Hypothalamus (tissue), 51 donors: ENCODE results near the gene RIT2.

Experiments
- DNase-seq, 51 donors: peaks; one replicate each; lab custom pipeline; 2025; lab: John Stamatoyannopoulos, UW

RIT2 gene

DNA sequence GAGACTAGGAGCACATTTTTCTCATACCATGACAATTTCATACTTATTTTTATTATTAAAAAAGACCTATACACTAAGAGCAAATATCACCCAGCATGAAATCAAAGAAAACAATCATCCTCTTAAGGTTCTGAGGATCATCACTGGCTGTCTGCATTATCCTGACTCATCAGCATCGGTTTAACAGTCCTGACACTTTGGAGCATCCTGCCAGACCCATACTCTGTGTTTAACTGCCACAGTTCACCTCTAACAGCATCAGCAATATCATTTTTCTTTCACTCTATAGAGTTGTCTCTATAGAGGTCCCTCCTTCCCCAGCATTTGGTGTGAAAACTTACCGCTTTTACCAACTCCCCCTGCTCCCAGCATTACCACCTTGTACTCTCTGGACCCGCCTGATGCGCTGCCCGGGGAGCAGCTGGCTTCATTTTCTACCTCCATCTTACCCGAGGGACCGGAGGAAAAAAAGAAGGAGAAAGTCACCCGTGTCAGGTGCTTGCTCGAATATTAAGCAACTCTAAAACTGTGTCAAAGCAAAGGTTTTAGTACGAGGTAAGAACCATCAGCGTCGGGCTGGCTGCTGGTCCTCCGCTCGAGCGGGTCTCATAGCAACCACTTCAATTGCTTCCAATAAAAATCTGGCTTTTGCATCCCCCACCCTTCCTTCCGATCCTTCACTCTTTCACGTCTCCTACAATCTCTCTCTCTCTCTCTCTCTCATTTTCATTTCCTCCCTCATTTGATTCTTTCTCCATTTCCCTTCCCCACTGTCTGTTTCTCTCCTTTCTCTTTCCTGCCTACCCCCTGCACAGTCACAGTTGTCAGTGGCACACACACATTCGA lies at the start of gene RIT2:
TSS of gene RIT2 (minus strand) at position 610 of the 846 bp plus-strand sequence.
- DNase-seq, result peak in 12 of 51 donors; percentile 1 to 65 (median 14)

DNA sequence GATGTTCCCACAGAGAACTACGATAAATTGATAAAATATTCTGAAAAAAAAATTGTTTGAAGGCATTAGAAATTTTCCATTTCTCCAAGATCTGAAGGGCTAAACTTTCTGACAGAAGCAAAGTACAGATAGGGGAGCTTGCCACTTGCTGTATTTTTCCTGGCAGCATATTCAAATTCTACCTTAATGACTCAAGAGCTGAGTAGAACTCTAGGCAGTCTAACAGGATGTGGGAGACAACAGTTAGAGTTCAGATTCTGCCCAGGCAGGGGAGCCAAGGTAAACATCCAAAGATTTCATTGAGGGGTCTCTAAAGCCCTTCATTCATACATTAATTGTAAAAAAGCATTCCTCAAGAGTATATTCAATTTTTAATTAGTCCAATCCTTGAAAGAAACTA lies 46.0 kb upstream of the RIT2 start:
- no peak for DNase-seq

DNA sequence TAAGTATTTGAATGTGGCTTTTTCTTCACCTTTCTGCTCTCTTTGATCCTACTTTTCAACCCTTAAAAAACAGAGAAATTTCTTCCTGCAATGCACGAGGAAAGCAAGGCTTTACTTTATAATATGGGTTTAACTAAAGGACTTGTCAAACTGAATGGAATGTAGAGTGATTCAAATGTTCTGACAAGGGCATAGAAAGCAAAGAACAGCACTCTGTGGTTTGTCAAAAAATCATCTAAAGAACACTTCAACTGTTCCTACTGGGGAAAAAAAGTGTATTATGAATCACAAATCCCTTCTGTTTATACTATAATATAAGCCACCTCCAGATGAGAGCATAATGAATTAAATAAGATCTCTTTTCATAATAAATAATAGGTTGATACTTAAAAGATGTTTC lies 45.0 kb upstream of the RIT2 start:
- DNase-seq, result no peak

DNA sequence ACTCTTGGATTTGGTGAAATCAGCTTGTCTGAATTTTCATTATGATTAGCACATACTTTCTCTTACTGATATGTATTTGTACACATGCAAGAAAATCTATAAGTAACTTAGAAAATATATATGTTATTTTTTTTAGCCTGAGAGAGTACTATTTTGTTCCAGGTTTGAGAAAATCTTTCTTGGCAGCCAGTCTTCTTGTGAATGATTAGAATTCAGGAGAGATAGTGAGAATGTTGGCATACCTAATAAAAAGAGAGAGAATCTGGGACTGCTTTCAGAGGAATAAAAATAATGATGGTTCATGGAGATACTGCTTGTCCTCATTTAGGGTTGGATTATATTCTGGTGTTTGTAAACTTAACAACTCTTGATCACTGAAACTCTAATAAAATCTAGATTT lies 44.4 kb upstream of the RIT2 start:
- DNase-seq, result no peak

DNA sequence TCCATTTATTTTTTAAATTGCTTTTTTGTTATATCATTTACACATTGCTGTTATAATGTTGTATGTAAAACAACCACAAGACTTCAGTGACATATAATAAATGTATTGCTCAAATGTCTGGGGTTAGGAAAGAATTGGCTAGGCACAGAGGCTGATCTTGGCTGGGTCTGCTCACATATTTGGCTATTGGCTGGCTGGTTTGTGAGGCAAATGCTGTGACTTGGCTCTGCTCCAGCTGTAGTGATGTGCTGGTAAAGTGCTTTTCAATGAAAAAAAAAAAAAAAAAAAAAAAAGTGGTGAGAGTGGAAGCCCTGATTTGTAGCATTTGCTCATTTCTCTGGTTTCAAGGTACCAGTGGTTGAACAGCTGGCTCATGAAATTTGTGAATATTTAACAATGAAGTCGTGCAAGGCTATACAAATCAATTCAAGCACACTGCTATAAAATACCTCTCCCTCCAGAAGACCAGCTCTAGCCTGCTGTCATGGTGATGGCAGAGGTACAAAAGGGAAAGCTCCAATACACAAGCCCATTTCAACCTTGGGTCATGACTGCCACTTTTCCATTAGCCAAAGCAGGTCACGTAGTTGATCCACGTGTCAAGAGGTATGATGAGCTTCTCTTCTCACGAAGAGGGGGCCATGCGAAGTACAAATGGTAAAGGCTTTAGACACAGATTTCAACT lies 43.7 kb upstream of the RIT2 start:
- peak in 7 of 51 donors; percentile 1 to 12 (median 2) for DNase-seq

DNA sequence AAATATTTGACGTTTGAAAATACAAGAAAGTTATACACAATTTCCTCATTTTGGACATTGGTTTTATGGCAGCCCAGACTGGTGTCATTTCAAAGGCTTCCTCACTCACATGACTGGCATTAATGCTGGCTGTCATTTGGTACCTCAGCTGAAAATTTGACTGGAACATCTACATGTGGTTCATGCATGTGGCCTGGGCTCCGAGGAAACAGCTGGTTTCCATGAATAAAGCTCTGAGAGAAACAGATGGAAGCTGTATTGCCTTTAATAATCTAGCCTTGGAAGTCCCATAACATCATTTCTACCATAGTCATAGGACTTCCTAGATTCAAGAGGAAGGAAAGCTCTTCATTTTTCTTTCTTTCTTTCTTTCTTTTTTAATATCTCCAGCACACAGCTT lies 42.9 kb upstream of the RIT2 start:
- no peak for DNase-seq

DNA sequence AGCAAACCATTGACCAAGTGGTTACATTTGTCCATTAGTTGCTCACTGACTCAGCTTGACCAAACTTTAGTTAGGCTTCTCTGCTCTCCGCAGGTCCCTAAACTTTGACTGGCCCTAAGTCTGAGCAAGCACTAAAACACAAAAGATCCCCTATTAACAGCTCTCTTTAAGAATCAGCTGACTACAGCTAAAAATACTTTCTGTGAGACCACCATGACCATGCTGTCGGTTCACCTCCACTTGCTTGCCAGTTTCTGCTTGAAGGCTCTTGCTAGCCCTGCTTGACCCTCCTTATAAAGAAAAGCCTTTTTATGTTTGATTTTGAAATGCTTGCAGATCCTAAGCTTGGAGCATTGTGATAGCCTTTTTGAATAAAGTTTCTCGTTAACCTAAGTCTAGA lies 40.4 kb upstream of the RIT2 start:
- DNase-seq, result no peak

DNA sequence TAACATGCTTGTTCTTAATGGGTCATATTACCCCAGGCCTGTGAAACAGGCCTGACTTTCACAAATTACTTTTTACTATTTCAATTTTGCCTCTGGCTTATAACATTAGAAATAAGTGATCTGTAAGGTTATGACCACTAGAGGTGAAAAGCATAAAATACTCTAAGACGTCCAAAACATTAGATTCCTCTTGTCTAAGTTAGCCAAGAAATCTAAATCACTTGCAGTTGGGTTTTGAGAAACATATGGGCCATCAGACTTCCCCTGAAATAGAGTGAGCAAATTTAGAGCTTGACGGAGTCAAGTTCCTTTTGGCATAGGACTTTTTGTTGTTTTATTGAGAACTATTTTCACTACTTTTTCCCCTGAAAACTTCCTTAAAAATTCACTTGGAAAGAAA lies 32.7 kb upstream of the RIT2 start:
- DNase-seq, result no peak

DNA sequence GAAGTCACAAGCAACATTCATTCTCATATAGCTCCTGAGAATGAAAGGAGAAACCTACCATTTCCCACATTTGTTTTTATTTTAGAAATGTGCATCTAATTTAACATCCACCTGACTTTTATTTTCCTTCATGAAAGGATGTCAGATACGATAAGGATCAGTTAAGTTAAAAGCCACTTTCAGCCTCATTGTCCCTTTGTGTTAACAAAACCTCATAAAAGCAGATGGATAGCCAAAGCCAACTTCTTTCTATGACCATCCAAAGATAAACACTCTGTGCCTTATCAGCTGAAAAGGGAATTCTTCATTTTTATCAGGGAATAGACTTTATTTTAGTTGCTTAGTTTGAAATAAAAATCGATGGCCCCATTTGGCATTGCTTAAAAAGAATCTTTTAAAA lies 25.7 kb upstream of the RIT2 start:
- DNase-seq, result no peak

DNA sequence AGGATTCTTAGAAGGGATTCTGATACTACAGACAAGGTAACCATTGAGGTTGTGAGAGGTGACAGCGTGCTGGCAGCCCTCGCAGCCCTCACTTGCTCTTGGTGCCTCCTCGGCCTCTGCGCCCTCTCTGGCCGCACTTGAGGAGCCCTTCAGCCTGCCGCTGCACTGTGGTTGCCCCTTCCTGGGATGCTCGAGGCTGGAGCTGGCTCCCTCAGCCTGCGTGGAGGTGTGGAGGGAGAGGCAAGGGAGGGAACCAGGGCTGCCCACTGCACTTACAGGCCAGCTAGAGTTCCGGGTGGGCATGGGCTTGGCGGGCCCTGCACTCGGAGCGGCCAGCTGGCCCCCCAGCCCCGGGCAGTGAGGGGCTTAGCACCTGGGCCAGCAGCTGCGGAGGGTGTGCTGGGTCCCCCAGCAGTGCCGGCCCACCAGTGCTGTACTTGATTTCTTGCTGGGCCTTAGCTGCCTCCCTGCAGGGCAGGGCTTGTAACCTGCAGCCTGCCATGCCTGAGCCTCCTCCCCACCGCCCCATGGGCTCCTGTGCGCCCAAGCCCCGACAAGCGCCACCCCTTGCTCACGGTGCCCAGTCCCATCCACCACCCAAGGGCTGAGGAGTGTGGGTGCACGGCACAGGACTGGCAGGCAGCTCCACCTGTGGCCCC lies 23.9 kb upstream of the RIT2 start:
- DNase-seq, result no peak

DNA sequence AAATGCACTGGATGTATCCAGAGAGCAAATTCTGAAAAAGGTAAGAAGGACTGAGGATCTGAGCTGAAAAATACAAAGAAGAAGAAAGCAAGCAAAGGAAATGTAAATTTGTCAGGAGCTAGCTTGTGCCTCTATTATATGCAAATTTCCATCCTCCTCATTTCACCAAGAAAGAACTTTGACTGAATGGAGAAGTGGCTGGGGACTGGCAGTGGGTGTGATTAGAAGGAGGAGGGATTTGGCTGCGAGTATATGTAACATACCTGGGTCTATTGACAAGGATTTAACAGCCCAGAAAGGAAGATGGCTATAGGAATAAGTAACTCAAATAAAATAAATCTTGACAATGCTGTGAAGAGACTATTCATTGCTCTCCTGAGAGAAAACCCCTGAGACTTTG lies 19.4 kb upstream of the RIT2 start:
- no peak for DNase-seq

DNA sequence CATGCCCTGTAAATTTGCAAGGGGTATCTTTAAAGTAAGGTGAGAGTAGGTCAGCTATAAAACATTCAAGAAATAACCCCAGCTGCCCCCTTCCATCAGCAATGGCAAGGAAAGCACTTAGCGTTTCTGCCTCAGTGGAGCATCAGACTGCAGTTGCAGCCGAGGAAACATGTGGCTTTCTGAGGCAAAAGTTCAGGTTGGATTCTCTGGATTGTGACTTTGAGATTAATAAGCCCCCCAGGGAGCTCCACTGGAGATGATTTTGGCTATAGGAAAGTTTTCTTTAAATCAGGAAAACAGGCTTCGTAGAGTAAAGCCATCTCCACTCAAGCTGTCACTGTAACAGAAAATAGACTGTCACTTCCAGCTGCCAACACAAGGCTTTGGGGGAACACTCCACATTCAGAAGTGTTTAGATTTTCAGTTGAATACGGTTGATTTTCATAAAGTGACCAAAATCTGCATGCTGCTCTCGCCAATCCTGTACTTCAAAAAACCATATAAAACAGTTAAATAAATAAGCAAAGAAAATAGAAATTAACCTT lies 15.3 kb upstream of the RIT2 start:
- DNase-seq, result no peak

DNA sequence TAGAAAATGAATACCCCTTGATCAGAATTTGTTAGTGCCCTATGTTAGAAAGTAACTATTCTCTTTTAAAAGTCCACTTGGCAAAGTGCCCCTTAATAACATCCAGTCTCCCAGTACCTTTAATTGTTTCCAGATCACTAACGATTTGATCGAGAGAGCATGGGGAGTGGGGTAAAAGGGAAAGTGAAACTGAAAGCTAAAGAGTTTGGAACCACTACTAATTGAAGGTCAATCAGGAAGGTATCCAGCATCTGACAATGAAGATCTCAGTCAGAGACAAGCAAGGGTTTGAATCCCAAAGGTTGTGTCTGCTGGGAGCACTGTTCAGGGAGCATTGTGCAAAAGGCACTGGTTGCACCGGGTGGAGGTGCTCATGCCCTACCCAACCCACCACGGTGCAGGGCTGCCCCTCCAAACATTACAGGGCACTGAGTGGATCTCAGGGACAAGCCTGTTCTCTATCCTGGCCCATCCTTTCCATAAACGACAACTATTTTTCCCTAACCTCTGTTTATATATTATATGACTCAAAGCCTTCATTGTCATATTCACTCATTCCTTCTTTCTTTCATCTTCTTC lies 14.6 kb upstream of the RIT2 start:
- DNase-seq, result no peak

DNA sequence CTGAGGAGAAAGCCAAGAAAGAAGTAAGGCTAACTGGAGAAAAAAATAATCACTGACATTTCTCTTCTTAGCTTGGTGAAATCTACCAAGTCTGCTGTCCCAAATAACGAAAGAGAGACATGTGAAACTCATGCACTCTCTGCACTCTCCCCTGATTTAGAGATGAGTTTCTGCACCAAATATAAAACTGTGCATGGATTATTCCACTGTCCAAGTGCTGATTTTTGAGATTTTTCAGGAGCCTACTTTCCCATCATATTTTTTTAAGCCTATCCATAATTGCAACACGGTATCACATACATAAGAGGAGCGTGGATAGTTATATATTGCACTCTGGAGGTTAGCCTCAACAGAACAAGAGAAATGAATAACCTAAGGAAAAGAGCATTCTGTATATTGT lies 10.0 kb upstream of the RIT2 start:
- no peak for DNase-seq

DNA sequence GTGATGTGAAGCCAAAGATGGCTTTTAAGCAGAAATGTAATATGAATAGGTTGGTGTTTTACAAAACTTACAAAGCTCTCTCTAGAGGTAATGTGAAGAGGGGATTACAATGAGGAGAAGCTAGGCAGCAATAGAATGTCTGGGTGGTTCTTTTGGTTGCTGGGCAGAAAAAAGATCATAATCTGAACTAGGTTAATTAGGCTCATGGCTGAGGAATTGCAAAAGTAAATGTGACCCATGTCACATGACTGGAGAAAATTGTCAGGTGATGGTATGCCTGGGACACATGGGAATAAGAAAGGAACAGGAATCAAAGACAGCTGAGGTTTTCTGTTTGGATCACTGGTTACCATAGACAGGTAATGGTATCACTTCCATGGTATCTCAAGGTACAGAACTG lies 7.5 kb upstream of the RIT2 start:
- DNase-seq, result no peak

DNA sequence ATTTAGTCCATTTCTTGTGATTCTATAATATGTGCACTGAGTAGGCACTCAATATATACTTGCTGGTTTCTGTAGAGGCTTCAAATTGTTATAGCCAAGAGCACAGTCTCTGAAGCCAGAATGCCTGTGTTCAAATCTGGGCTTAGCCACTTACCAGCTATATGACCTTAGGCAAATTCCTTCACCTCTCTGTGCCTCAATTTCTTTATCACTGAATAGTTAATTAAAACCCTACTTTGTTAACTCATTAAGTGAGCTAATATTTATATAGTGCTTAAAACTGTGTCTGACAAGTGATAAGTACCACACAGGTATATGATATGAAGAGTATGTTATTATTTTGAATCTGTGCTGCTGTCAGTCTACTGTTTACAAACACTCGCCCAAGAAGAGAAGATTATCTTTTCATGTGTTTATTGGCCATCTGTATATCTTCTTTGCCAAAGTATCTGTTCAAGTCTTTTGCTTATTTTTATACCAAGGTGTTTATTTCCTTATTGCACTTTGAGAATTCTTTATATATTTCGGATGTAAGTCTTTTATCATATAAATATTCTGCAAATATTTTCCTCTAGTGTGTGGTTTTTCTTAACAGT lies 1.3 kb upstream of the RIT2 start:
- DNase-seq, result no peak

DNA sequence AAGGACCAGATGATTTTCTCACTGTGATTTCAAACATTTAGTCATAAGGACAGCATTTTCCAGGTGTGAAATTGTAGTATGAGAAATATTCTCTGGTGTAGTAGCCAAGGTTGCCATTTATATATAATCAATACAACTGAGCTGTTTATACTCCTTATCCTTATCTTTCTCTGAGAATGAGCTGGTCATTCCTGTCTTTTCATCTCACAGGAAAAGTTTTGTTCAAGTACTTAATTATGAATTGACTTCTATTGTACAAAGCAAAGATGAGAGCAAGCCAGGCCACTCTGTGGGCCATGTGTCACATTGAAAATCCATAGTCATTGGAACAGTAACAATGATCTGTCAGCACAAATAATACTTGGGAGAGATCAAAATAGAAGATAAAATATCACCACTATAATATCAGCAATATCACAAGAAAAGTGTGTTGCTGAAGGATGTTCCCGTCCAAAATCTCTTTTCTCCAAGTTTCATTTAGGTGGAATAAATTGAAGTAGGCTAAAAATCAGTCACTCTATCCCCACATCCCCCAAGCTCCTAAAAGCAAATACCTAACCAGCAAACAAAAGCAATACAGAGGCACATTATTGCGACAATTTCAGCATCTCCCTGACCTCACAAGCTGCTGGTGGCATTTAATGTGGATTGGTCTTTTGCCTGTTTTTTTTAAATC lies 2.1 kb downstream of the RIT2 start:
- DNase-seq, result no peak

DNA sequence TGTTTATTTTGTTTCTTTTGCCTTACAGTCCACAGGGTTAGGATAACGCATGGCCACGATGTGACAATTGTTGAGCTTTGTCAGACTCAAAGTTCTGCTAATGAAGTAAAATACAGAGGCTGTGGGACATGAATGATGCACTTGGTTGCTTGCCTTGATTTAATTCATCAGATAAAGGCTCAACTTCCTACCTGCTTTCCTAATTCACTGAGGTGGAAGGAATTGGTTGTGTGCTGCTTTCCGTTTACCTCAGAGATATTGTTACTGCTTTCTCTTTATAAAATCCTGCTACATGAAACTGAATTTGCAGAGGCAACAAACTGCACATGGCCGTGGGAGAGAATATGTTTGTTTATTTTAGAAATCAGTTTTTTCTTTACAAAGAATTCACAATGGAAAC lies 6.6 kb downstream of the RIT2 start:
- no peak for DNase-seq

DNA sequence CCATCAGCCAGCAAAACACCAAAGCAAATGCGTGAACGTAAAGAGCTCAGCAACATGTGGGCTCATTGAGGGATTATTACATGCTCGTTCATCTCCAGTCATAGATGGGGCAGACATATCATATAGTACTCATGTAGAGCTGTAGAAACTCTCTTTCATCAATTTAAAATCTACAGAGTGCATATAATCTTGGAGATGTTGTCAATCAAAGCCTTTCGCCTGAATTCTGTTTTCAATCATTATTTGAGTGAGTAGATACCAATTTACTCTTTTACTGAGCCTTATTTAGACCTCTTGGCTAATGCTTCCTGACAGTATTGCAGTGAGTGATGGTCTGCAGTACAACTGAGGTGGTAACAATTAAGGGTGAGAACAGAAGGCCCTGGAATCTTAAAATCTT lies 7.0 kb downstream of the RIT2 start:
- no peak for DNase-seq

DNA sequence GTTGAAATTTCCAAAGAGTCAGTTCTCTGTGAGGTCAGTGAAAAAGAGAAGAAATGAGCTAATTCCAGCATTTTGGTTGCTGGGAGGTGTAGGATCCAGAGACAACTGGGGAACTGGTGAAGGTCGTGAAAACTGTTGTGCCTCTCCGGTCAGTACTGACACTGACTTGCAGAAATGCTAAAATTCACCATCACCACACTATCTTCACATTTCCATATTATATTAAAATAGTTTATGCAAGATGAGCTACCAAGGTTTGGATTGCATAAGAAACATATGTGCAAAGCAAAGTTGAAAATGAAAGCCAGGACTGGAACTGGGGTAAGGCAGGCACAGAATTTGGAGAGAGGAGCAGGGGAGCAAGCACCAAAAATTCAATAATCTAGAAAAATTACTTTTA lies 21.8 kb downstream of the RIT2 start:
- DNase-seq, result no peak
